ENCODE measurements around the gene CRYGC. TPM values are rescaled to one million over a fixed set of nuclear protein-coding genes. Genes with fewer than 3 reads are reported as not detected.
A peak's percentile ranks its signal among the peaks of the same experiment; 100 is the strongest.

The CRYGC gene
- total and polyA plus RNA-seq, 2 of the 13 experiments (the other 11 are each of a cell fraction or from before 2014, with no cell fraction given) = 0.20 to 0.27 TPM

DNA sequence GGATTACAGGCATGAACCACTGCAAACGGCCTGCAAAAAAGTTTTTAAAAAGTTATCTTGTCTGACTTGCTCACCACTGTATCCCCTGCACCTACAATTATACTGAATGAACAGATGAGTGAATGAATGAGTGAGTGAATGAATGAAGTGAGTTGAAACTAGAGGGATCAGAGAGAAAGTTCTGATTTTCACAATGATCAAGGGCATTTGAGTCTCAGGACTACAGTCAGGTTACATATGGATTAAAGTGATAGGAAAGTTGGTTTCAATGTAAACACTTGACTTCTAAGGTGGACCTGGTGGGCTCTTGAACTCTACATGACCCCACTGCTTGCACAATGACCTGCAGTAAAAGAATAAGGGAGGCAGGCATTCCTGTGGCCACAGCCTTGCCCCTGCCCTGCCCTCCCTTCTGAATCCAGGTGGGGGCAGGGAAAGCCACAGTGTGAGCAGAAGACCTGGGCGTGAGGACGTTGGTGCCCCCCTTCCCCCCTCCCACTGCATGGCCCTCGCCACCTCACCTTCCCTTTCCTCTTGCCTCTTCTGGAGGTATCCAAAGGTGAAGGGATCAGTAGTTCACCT is 49.5 kb upstream of the CRYGC start (continued):
- TF ChIP-seq CSRNP2 (CRISPR knock-in tag; conservative IDR thresholded peaks at IDR 0.05; ENCODE audit: low read depth) (no peak), FOXP4 (CRISPR knock-in tag; IDR thresholded peaks at IDR 0.05) (0 out of 2 replicates have a peak, but pooled peaks have one; percentile 25), FOXA1 (IDR thresholded peaks at IDR 0.05) (no peak), FOXA1 (CRISPR knock-in tag; IDR thresholded peaks at IDR 0.05) (peak; percentile 48; the same call in 1 of the 2 replicates), ZNF350 (CRISPR knock-in tag; IDR thresholded peaks at IDR 0.05; ENCODE audit: borderline replicate concordance, low read depth) (peak; percentile 60; the same call in 1 of the 2 replicates), FLYWCH1 (CRISPR knock-in tag; IDR thresholded peaks at IDR 0.05) (no peak), POLR2AphosphoS2 (IDR thresholded peaks at IDR 0.05; ENCODE audit: low read depth, low read length) (no peak), MIER2 (CRISPR knock-in tag; IDR thresholded peaks at IDR 0.05) (no peak), TRIM24 (CRISPR knock-in tag; IDR thresholded peaks at IDR 0.05) (0 out of 2 replicates have a peak, but pooled peaks have one; percentile 28), ZNF557 (CRISPR knock-in tag; IDR thresholded peaks at IDR 0.05) (no peak), ADNP (CRISPR knock-in tag; IDR thresholded peaks at IDR 0.05) (no peak), FOXO1 (CRISPR knock-in tag; IDR thresholded peaks at IDR 0.05) (peak; percentile 30; the same call in 1 of the 2 replicates), ELF3 (CRISPR knock-in tag; IDR thresholded peaks at IDR 0.05) (no peak), ZNF431 (CRISPR knock-in tag; IDR thresholded peaks at IDR 0.05; ENCODE audit: borderline replicate concordance, low read depth) (no peak), SNAPC2 (CRISPR knock-in tag; IDR thresholded peaks at IDR 0.05) (no peak), ZNF737 (CRISPR knock-in tag; IDR thresholded peaks at IDR 0.05; ENCODE audit: borderline replicate concordance) (no peak), REL (CRISPR knock-in tag; conservative IDR thresholded peaks at IDR 0.05) (no peak)
- TF ChIP-seq, protein P1, sequence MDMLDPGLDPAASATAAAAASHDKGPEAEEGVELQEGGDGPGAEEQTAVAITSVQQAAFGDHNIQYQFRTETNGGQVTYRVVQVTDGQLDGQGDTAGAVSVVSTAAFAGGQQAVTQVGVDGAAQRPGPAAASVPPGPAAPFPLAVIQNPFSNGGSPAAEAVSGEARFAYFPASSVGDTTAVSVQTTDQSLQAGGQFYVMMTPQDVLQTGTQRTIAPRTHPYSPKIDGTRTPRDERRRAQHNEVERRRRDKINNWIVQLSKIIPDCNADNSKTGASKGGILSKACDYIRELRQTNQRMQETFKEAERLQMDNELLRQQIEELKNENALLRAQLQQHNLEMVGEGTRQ (IDR thresholded peaks at IDR 0.05; ENCODE audit: low read depth, low read length) = no peak
- TF ChIP-seq, protein P1 (CRISPR knock-in tag; IDR thresholded peaks at IDR 0.05; ENCODE audit: borderline replicate concordance) = no peak
- TF ChIP-seq, protein P2, sequence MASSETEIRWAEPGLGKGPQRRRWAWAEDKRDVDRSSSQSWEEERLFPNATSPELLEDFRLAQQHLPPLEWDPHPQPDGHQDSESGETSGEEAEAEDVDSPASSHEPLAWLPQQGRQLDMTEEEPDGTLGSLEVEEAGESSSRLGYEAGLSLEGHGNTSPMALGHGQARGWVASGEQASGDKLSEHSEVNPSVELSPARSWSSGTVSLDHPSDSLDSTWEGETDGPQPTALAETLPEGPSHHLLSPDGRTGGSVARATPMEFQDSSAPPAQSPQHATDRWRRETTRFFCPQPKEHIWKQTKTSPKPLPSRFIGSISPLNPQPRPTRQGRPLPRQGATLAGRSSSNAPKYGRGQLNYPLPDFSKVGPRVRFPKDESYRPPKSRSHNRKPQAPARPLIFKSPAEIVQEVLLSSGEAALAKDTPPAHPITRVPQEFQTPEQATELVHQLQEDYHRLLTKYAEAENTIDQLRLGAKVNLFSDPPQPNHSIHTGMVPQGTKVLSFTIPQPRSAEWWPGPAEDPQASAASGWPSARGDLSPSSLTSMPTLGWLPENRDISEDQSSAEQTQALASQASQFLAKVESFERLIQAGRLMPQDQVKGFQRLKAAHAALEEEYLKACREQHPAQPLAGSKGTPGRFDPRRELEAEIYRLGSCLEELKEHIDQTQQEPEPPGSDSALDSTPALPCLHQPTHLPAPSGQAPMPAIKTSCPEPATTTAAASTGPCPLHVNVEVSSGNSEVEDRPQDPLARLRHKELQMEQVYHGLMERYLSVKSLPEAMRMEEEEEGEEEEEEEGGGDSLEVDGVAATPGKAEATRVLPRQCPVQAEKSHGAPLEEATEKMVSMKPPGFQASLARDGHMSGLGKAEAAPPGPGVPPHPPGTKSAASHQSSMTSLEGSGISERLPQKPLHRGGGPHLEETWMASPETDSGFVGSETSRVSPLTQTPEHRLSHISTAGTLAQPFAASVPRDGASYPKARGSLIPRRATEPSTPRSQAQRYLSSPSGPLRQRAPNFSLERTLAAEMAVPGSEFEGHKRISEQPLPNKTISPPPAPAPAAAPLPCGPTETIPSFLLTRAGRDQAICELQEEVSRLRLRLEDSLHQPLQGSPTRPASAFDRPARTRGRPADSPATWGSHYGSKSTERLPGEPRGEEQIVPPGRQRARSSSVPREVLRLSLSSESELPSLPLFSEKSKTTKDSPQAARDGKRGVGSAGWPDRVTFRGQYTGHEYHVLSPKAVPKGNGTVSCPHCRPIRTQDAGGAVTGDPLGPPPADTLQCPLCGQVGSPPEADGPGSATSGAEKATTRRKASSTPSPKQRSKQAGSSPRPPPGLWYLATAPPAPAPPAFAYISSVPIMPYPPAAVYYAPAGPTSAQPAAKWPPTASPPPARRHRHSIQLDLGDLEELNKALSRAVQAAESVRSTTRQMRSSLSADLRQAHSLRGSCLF (CRISPR knock-in tag; IDR thresholded peaks at IDR 0.05; ENCODE audit: borderline replicate concordance) = no peak

All from HepG2 (cell line).